ENCODE measurements around the gene ZNF512B.

GRCh38 chr20:63978319-63979228 lies 8.8 kb upstream of the ZNF512B start:
- TF ChIP-seq POLR2A (IDR thresholded peaks at IDR 0.05; ENCODE audit: low read depth, low read length) (peak; percentile 50; the same call in 1 of the 2 replicates), SPI1 (IDR thresholded peaks at IDR 0.05; ENCODE audit: low read depth, low read length) (peak; percentile 53), PAX5 (IDR thresholded peaks at IDR 0.05; ENCODE audit: insufficient read depth, low read length, severe bottlenecking) (no peak), POLR2AphosphoS5 (IDR thresholded peaks at IDR 0.05; ENCODE audit: low read depth, low read length) (peak; percentile 45; the same call in 1 of the 2 replicates), TAF1 (IDR thresholded peaks at IDR 0.05; ENCODE audit: low read depth, low read length) (peak; percentile 63; the same call in 1 of the 2 replicates), POU2F2 (IDR thresholded peaks at IDR 0.05; ENCODE audit: low read depth, low read length) (peak; percentile 35)
